HK-2 (cell line): ENCODE results near the gene NAE1.

ENCODE experiments used
- DNase-seq: peaks from one replicate; pipeline ENCODE4 v3.0.0-alpha.2; 2018; ENCODE audit not compliant: unreplicated experiment

NAE1 gene

DNA sequence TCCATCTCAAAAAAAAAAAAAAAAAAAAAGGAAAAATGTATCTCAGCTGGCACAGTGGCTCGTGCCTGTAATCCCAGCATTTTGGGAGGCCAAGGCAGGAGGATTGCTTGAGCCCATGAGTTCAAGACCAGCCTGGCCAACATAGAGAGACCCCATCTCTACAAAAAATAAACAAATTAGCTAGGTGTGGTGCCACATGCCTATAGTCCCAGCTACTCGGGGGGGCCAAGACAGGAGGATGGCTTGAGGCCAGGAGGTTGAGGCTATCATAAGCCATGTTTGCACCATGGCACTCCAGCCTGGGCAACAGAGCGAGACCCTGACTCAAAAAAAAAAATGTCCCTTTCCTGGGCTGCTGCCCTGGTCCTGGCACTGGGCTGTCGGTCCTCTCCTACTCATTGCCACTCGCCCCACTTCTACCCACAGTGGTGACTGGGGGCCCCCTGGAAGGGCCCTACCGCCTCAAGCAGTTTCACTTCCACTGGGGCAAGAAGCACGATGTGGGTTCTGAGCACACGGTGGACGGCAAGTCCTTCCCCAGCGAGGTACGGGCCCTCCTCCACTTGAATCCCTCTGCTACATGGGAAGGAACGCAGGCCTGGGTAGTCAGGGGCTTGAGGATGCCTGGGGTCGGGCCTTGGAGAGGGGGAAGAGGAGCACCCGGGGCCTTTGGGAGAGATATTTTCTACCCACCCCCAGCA, 19.5 kb upstream of the NAE1 start:
- no peak for DNase-seq

- no peak for DNase-seq
Observed at GRCh38 chr16:66849549-66849948, 18.8 kb upstream of the NAE1 start.

DNA sequence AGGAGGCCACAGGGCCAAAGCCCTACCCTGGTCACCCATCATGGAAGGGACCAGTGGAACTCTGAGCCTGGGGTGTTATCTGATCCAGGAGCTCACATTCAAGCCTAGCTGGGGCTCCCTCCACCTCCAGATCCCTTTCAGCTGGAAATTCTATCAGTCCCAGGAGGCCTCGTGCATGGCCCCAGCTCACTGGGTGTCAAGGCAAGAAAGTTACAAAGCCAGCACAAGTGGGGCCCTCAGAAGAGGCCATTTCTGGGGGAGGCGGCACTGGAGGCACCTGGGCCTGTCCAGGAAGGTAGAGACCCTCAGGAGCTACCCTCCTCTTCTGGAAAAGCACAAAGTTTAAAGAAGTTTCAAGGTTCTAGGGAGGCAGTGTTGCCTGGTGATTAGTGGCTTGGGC, 18.2 kb upstream of the NAE1 start:
- DNase-seq, result no peak

- DNase-seq, result no peak
Observed at GRCh38 chr16:66848172-66848571, 17.4 kb upstream of the NAE1 start.

DNA sequence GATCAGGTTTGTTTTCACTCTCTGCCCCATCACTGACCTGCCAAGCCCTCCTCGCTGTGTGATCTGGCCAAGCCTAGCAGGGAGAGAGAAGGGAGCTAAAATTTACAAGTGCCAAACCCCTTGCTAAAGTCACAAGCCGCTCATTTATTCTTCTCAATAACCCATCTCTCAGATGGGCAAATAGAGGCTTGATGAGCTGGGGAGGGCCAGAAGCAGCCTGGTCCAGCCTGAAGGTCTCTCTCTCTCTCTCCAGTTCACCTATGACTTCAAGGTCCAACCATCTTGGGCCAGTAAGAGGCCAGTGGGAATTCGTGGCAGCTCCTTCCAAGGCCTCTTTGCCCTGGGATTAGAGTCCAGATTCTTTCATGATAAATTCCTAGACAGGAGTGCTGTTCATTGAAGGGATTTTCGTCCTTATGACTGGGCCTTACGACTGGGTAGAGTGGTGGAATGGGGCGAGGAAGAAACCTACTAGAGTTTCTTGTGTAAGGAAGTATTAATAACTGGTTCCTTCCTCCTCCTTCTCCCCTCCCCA, 16.8 kb upstream of the NAE1 start:
- no peak for DNase-seq

DNA sequence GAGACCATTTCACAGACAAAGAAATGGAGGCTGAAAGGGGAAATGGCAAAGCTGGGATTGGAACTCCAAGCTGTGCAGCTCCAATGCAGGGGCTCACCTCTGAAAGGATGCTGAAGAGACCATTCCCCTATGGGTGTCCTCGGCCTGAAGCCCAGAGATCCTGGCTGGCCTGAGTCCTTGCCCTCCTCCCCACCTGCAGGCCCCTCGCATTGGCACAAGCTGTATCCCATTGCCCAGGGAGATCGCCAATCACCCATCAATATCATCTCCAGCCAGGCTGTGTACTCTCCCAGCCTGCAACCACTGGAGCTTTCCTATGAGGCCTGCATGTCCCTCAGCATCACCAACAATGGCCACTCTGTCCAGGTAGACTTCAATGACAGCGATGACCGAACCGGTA, 16.1 kb upstream of the NAE1 start:
- no peak for DNase-seq

GRCh38 chr16:66846266-66846665, 15.5 kb upstream of the NAE1 start:
- DNase-seq, result no peak

DNA sequence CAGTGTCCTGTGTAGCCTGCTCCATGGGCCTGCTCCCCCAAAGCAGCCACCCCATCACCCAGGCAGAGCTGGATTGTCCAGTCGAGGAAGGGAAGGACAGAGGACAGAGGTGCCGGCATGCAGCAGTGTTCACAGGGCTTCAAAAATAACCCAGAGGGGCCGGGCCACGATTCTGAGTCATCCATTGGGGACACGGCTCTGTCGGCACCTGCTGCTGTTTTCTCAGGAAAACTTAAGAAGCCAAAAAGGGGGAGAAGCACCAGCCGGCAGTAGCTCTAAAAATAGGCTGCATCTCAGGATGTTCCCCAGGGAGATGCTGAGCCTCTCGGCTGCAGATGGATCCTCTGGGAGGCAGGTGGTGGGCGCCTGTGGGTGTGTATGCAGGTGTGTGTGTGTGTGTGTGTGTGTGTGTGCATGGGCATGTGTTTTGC, 15.0 kb upstream of the NAE1 start:
- no peak for DNase-seq

GRCh38 chr16:66845080-66845410, 14.3 kb upstream of the NAE1 start:
- no peak for DNase-seq

GRCh38 chr16:66844342-66845079, 13.7 kb upstream of the NAE1 start, which contains the start of gene CA7:
Gene CA7, plus strand, starts transcription at chr16:66844414. Its CDS starts 74 bp downstream, at chr16:66844488.
- no peak for DNase-seq

DNA sequence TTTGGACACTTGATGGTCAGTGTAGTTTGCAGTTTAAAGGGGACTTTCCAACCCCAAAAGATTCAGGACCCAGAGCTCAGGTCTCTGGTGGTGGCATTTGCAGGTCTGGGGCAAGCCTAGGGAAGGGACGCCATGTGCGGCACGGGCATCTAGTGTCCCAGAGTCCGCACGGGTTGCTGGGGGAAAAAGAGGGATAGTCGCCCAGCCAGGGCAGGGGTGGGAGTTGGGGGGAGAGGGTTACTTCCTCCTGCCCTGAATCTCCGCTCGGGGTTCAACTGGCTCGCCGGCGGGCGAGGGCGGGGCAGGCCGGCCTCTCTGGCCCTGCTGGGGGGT, 13.2 kb upstream of the NAE1 start:
- DNase-seq, result no peak

GRCh38 chr16:66843191-66843590, 12.4 kb upstream of the NAE1 start:
- no peak for DNase-seq

GRCh38 chr16:66842765-66843164, 12.0 kb upstream of the NAE1 start:
- DNase-seq, result no peak

- DNase-seq, result no peak
Observed at GRCh38 chr16:66841366-66841765, 10.6 kb upstream of the NAE1 start.

GRCh38 chr16:66840883-66841282, 10.1 kb upstream of the NAE1 start:
- DNase-seq, result no peak

- no peak for DNase-seq
Observed at GRCh38 chr16:66834746-66835145, 4.0 kb upstream of the NAE1 start.

GRCh38 chr16:66832661-66833305, 2.0 kb upstream of the NAE1 start:
- no peak for DNase-seq

GRCh38 chr16:66832190-66832589, 1.4 kb upstream of the NAE1 start:
- DNase-seq, result no peak

DNA sequence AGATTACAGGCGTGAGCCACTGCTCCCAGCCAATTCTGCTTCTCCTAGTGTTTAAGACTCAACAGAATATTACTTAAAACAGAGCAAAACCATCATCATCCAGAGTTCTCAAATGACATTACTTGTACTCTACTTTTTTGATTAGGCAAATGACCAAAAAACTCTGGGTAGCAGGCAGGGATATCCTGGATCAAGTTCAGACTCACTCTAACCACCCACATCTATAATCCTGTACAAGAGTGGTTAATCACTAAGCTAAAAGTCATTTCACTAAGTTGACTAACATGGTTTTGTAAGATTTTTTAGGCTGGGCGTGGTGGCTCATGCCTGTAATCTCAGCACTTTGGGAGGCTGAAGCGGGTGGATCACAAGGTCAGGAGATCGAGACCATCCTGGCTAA, 6.8 kb downstream of the NAE1 start:
- DNase-seq, result no peak

DNA sequence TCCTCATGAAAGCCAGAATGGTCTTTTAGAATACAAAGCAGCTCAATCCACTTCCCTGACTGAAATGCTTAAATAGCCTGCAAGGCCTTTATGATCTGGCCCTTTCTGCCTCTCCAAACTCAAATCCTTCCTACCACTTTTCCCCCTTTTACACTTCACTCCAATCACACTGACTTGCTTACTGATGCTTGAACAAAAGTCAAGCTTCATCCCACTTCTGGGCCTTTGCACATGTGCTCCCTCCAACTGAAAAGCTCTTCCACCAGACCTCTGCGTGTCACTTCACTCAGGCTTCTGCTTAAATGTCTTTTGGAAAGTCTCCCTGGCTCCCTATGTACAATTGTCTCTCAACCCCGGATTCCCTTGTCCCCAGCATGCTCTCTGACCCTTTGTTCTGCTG, 16.0 kb downstream of the NAE1 start:
- DNase-seq, result no peak

DNA sequence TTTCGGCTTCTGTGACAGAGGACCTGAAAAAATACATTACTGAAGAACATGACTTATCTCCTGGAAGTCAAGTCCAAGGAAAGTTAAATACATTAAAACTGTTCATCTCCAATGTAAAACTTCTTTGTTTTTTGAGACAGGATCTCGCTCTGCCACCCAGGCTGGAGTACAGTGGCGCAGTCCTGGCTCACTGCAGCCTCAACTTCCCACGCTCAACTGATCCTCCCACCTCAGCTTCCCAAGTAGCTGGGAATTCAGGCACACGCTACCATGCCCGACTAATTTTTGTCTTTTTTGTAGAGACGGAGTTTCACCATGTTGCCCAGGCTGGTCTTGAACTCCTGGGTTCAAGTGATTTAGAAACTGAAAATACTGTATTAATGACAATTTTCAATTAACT, 19.7 kb downstream of the NAE1 start:
- no peak for DNase-seq

- DNase-seq, result no peak
Observed at GRCh38 chr16:66810391-66810790, 20.4 kb downstream of the NAE1 start.

- no peak for DNase-seq
Observed at GRCh38 chr16:66809765-66810164, 21.0 kb downstream of the NAE1 start.
